Calu3 (cell line): ENCODE measurements around the gene REM2. TPM values are rescaled to one million over a fixed set of nuclear protein-coding genes. Genes with fewer than 3 reads are reported as not detected.
A peak's percentile ranks its signal among the peaks of the same experiment; 100 is the strongest.

Experiments
- BruUV-seq: library from RNA; stranded (reverse); fragments of 400-500 nt; replicated peaks from 2 replicates; lab custom pipeline; 2021; lab: Mats Ljungman, UMichigan
- CTCF ChIA-PET: fragments of 300-600 bp; sonication (Branson Sonifier 250); formaldehyde crosslinking; loops from one replicate; lab custom pipeline; 2022; ENCODE audit warnings: antibody characterized with exemption; lab: Charles Lee
- DNase-seq: peaks from one replicate; pipeline ENCODE4 v3.0.0; 2022
- H3K27ac Mint-ChIP-seq: one replicate; pipeline ENCODE4 v1.8.0; 2022; ENCODE audit warnings: mixed read lengths; ENCODE audit not compliant: unreplicated experiment
- H3K27me3 Mint-ChIP-seq: one replicate; pipeline ENCODE4 v1.8.0; 2022; ENCODE audit warnings: mixed read lengths; ENCODE audit not compliant: unreplicated experiment
- H3K36me3 Mint-ChIP-seq: one replicate; pipeline ENCODE4 v1.8.0; 2022; ENCODE audit warnings: mild to moderate bottlenecking, moderate library complexity, mixed read lengths; ENCODE audit not compliant: insufficient read depth, unreplicated experiment
- H3K4me1 Mint-ChIP-seq: one replicate; pipeline ENCODE4 v1.8.0; 2022; ENCODE audit warnings: mild to moderate bottlenecking, low read depth, mixed read lengths; ENCODE audit not compliant: unreplicated experiment
- H3K4me3 Mint-ChIP-seq: one replicate; pipeline ENCODE4 v1.8.0; 2022; ENCODE audit warnings: mild to moderate bottlenecking, low read depth, moderate library complexity, mixed read lengths; ENCODE audit not compliant: unreplicated experiment
- H3K9me3 Mint-ChIP-seq: one replicate; pipeline ENCODE4 v1.8.0; 2022; ENCODE audit warnings: low read depth, mixed read lengths; ENCODE audit not compliant: unreplicated experiment
- CTCF ChIP-seq: fragments of 200-600 bp; IDR thresholded peaks from one replicate; pipeline ENCODE4 v1.8.0; 2022; ENCODE audit warnings: antibody characterized with exemption; ENCODE audit not compliant: unreplicated experiment
- intact Hi-C: fragments of 100-400 bp; cut with micrococcal nuclease; formaldehyde crosslinking; loops from one replicate; pipeline ENCODE4 v1.10.0; 2022; ENCODE audit not compliant: unreplicated experiment
- total RNA-seq: library from RNA; stranded (reverse); gene quantifications from 2 replicates; pipeline ENCODE4 v1.2.3, GENCODE V29; 2022

Gene REM2
- total RNA-seq, 1 experiment from 2014 or later = 0.85 TPM

DNA sequence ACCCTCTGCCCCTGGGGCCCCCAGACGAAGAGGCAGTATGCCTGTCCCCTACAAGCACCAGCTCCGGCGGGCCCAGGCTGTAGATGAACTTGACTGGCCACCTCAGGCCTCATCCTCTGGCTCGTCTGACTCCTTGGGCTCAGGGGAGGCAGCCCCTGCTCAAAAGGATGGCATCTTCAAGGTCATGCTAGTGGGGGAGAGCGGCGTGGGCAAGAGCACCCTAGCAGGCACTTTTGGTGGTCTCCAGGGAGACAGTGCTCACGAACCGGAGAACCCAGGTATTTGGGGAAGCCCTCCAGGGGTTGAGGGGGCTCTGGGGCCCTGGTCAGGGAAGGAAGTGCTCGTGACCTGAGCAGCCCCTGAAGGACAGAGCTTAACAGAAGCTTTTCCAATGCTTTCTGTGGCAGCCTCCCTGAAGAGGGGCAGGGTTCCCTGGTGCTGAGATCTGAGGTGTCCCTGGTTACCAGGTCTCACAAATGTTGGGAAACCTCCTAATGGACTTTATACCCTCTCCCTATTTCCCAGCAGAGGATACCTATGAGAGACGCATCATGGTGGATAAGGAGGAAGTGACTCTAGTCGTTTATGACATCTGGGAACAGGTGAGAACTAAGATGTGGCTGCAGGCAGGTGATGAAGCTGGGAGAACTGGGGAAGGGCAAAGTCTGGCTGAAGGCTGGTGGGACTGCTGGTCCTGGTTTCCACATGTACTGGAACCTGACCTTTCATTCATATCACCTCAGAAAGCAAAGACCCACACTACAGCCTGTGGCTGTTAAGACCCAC lies 1.9 kb downstream of the REM2 start:
- no peak for TF ChIP-seq CTCF
- no peak for DNase-seq
- no TSS peak for BruUV-seq
- Mint-ChIP-seq H3K27ac (no peak overlapping the region), H3K4me1 (peaks cover 31% of the 10 kb centered on the region), H3K9me3 (no peaks in the 10 kb centered on the region), H3K27me3 (no peaks in the 10 kb centered on the region), H3K4me3 (peak overlapping the region; percentile 11), H3K36me3 (peaks cover 39% of the 10 kb centered on the region)
- intact Hi-C loops = no loop called here
- CTCF ChIA-PET = interaction anchor here (0.8 to 1.6 kb wide), 3 partner anchors 14 to 184 kb away, joined by 3 to 4 read pairs (median 4); partner anchors contain the start of gene LRP10

DNA sequence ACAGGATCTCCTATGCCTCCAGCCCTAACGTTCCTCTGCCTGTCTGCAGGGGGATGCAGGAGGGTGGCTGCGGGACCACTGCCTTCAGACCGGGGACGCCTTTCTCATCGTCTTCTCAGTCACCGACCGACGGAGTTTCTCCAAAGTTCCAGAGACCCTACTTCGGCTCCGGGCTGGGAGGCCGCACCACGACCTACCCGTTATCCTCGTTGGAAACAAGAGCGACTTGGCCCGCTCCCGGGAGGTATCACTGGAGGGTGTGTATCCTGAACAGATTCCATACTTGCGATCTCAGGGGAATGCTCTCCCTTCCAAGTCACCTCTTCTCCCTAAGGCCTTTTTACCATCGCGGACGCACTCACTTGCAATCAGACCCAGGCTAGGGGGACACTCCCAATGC lies 3.0 kb downstream of the REM2 start:
- CTCF ChIA-PET = interaction anchor here (0.6 to 1.6 kb wide), 3 partner anchors 14 to 246 kb away, joined by 3 to 5 read pairs (median 3); no protein-coding TSS in a partner anchor
- BruUV-seq = TSS peak; percentile 16
- H3K4me3 Mint-ChIP-seq = peak overlapping the region; percentile 84
- no peak for TF ChIP-seq CTCF
- H3K27ac Mint-ChIP-seq = no peak overlapping the region
- H3K4me1 Mint-ChIP-seq = peaks cover 36% of the 10 kb centered on the region
- peaks cover 39% of the 10 kb centered on the region for H3K36me3 Mint-ChIP-seq
- no peaks in the 10 kb centered on the region for H3K9me3 Mint-ChIP-seq
- DNase-seq = no peak
- no peaks in the 10 kb centered on the region for H3K27me3 Mint-ChIP-seq
- intact Hi-C loops = no loop called here

GRCh38 chr14:22886500-22887259 lies 3.7 kb downstream of the REM2 start:
- intact Hi-C loops = no loop called here
- BruUV-seq = no TSS peak
- CTCF ChIA-PET = interaction anchor here (0.6 to 1.6 kb wide), 4 partner anchors 14 to 296 kb away, joined by 3 to 5 read pairs (median 3); no protein-coding TSS in a partner anchor
- peaks cover 34% of the 10 kb centered on the region for H3K4me1 Mint-ChIP-seq
- peak overlapping the region; percentile 80 for H3K27ac Mint-ChIP-seq
- DNase-seq = peak; percentile 78
- no peak for TF ChIP-seq CTCF
- H3K9me3 Mint-ChIP-seq = no peaks in the 10 kb centered on the region
- peaks cover 36% of the 10 kb centered on the region for H3K36me3 Mint-ChIP-seq
- no peaks in the 10 kb centered on the region for H3K27me3 Mint-ChIP-seq
- peak overlapping the region; percentile 84 for H3K4me3 Mint-ChIP-seq

- TSS peak; percentile 91 for BruUV-seq
- intact Hi-C loops = no loop called here
- H3K27ac Mint-ChIP-seq = peak overlapping the region; percentile 80
Observed at GRCh38 chr14:22887260-22887989, 4.4 kb downstream of the REM2 start.

More at GRCh38 chr14:22887260-22887989, 4.4 kb downstream of the REM2 start:
- peak; percentile 68 for DNase-seq
- peaks cover 27% of the 10 kb centered on the region for H3K4me1 Mint-ChIP-seq
- H3K27me3 Mint-ChIP-seq = no peaks in the 10 kb centered on the region
- H3K9me3 Mint-ChIP-seq = no peaks in the 10 kb centered on the region
- CTCF ChIA-PET = no interaction called here
- TF ChIP-seq CTCF = no peak
- H3K36me3 Mint-ChIP-seq = peaks cover 33% of the 10 kb centered on the region
- H3K4me3 Mint-ChIP-seq = peak overlapping the region; percentile 84
